GM13976 (cell line): Measurements from ENCODE around the gene ERO1B.

ENCODE experiments used
- DNase-seq: peaks from one replicate; pipeline ENCODE4 v3.0.0; 2012; ENCODE audit warnings: low spot score
- in situ Hi-C: fragments of 300-500 bp; cut with MboI; formaldehyde crosslinking; loops from one replicate; pipeline ENCODE4 v1.12.0; 2022; ENCODE audit warnings: low sequenced_read_pairs, mixed read lengths, inconsistent platforms; ENCODE audit not compliant: unreplicated experiment
- TF ChIP-seq, protein P1 (sequence below): IDR thresholded peaks from 2 replicates; pipeline ENCODE4 v1.5.1; 2012; ENCODE audit warnings: borderline replicate concordance, mild to moderate bottlenecking; ENCODE audit not compliant: insufficient read depth; ENCODE audit errors: extremely low read depth, missing control alignments, control extremely low read depth

Gene ERO1B

DNA sequence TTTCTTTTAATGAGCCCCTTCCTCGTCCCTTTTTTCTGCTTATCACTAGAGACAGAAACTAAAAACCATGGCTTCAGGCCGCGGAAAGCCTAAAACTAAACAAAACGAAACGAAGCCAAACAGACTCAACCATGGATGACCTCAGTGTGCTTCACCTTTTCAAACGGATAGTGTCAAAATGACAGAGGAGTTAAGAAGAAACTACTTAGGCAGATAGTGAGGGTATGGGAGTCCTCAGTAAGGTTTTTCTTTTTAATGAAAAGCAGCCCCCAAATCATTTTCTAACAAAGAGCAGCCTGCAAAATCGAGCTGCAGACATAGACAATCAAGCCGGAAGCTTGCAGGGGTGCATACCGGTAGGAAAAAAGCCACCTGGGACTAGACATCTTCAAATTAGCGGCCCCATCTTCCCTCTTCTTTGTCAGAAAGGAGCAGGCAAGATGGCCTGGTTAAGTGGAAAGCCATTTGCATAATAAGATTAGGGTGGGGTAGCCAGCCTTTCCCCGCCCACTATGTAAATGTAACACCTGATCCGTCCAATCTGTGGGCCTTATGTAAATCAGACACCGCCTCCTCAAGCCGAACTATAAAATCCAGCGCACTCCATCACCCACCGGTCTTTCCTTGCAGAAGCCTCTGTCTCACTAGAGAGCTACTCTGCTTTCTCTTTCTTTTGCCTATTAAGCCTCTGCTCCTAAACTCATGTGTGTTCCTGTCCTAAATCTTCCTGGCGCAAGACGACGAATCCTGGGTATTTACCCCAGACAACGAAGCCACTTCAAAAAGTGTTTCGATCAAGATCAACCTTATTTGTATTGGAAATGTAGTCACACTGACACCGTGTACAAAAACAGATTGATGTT lies 6.2 kb upstream of the ERO1B start:
- DNase-seq, result no peak
- TF ChIP-seq, protein P1, sequence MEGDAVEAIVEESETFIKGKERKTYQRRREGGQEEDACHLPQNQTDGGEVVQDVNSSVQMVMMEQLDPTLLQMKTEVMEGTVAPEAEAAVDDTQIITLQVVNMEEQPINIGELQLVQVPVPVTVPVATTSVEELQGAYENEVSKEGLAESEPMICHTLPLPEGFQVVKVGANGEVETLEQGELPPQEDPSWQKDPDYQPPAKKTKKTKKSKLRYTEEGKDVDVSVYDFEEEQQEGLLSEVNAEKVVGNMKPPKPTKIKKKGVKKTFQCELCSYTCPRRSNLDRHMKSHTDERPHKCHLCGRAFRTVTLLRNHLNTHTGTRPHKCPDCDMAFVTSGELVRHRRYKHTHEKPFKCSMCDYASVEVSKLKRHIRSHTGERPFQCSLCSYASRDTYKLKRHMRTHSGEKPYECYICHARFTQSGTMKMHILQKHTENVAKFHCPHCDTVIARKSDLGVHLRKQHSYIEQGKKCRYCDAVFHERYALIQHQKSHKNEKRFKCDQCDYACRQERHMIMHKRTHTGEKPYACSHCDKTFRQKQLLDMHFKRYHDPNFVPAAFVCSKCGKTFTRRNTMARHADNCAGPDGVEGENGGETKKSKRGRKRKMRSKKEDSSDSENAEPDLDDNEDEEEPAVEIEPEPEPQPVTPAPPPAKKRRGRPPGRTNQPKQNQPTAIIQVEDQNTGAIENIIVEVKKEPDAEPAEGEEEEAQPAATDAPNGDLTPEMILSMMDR, result no peak
- in situ Hi-C loops, result no loop called here

DNA sequence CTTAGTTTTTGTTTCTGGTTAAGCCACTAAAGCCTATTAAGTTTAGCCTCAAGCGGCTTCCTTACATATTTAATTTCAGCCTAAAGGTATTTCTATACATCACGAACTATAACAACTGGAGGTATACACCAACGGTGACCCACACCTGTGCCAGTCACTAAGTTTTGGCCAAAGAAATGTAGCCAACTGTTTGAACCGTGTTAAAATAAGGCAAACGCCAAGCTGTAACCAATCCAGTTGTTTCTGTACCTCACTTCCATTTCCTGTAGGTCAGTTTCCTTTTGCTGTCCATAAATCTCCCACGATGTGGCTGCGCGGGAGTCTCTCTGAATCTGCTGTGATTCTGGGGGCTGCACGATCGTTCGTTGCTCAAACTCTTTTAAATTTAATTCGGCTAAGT lies 5.6 kb upstream of the ERO1B start:
- TF ChIP-seq, protein P1, result no peak
- no peak for DNase-seq
- in situ Hi-C loops, result no loop called here

DNA sequence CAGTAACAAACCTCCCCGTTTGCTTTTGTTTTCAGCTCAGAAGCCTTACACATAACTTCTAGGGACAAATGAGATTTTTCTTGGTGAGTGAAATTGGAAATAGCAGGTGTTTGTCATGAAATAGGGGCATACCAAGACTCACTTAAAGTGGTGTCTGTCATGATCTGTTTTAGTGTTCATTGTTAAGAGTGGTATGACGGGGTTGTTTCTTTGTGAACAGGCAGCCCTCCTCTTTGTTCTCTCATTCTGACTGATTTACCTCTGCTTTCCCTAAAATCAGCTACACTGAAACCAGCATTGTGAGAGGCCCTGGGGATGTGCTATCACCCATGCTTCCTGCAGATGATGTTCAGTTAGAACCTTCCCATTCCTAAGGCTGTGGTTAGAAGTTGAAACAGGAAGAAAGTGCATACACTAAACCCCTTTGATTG lies 2.5 kb upstream of the ERO1B start:
- DNase-seq, result peak; percentile 66
- in situ Hi-C loops, result no loop called here
- TF ChIP-seq, protein P1, result no peak

DNA sequence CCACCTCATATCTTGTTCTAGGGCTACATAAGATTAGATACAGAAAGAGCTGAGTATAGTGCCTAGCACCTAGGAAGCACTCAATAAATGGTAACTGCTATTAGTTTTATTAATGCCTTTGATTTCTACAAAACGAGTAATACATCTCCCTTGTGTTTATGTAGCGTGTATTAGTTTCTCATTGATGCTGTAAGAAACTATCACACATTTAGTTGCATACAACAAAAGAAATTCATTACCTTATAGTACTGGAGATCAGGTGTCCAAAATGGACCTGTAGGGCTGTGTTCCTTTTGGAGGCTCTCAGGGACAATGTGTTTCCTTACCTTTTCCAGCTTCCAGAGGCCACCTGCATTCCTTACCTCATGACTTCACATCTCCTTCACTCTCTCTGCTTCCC lies 961 bp upstream of the ERO1B start:
- in situ Hi-C loops, result no loop called here

DNA sequence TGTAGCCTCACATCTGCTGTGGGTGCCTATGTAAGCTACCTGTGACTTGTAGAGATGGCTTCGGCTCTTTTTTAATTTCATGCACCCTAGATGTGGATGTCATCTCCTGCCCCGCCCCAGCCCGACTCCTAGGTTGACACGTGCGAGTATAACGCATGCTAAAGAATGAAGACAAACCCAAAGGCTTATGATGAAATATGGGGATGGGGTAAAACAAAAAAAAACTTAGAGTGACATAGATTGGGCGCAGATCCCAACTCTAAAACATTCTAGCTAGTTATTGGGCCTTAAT lies 613 bp upstream of the ERO1B start:
- TF ChIP-seq, protein P1, result no peak
- no peak for DNase-seq
- in situ Hi-C loops, result no loop called here

More for the DNA sequence above, 961 bp upstream of the ERO1B start:
- DNase-seq, result no peak
- TF ChIP-seq, protein P1, result no peak

DNA sequence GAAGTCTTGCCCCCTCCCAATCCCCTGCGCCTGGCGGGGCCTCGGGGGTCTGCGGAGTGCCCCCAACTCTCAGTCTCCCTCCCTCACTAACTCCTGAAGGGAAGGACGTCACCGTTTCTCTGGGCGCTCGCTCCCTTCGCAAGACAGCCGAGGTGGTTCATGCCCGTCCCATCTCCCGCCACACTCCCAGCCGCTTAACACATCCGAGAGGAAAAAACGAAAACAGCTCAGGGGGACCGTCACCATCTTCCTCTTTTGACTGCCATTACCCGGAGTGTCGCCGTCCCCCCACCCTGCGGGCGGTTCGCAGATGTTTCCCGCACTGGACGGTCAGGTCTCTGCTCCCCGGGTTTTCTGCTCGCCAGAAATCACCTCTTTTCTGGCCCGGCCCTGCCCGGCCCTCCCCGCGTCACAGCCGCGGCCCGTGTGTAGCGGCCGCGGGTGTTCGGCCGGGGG lies 532 bp downstream of the ERO1B start:
- peak; percentile 60 for DNase-seq
- in situ Hi-C loops, result no loop called here
- TF ChIP-seq, protein P1, result no peak
